Inferior parietal cortex (tissue), 1 donor: ENCODE data around the gene CHIC2.
A peak's percentile ranks its signal among the peaks of the same experiment; 100 is the strongest.

Source experiments
- DNase-seq: peaks from one replicate; pipeline ENCODE4 v3.0.0-alpha.2; 2016; ENCODE audit errors: extremely low spot score

The CHIC2 gene

GRCh38 chr4:54093324-54094240 lies 29.2 kb upstream of the CHIC2 start:
- no peak for DNase-seq

DNA sequence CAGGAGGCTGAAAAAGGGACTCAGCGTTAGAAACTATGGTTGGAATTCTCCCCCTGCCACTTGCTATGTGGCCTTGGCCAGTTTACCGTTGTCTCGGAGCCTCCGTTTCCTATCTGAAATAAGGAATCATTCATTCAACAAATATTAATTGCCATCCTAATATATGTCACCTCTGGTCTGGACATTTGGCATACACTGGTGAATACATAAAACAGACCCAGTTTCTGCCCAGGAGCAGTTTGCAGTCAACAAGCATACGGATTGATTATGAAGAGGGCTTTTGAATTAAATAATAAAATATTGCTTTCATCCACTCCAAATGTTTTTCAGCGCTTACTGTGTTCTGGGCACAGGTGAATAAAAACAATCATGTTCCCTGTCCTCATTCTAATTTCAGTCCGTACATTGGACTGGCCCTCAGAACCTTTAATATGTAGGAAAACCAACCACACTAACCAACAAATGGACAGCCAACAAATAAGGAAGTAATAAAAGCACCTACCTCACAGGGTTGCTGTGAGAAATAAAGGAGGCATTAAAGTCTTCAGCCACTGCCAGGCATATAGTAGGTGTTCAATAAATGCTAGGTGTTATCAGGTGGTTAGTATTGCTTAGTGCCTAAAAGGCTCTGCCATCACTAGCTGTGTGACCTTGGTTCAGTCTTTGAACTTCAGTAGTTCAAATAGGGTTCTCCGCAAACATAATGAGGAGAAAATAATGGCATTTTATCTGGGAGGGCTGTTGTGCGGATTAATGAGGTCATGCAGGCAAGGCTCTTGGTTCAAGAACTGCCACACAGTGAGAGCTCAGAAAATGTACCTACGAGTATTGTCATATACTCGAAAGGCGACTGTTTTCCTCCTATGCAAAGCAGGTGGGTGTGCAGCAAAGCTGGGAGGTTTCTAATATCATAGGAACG lies 28.3 kb upstream of the CHIC2 start:
- no peak for DNase-seq

GRCh38 chr4:54091637-54092404 lies 27.4 kb upstream of the CHIC2 start:
- peak; percentile 82 for DNase-seq

DNA sequence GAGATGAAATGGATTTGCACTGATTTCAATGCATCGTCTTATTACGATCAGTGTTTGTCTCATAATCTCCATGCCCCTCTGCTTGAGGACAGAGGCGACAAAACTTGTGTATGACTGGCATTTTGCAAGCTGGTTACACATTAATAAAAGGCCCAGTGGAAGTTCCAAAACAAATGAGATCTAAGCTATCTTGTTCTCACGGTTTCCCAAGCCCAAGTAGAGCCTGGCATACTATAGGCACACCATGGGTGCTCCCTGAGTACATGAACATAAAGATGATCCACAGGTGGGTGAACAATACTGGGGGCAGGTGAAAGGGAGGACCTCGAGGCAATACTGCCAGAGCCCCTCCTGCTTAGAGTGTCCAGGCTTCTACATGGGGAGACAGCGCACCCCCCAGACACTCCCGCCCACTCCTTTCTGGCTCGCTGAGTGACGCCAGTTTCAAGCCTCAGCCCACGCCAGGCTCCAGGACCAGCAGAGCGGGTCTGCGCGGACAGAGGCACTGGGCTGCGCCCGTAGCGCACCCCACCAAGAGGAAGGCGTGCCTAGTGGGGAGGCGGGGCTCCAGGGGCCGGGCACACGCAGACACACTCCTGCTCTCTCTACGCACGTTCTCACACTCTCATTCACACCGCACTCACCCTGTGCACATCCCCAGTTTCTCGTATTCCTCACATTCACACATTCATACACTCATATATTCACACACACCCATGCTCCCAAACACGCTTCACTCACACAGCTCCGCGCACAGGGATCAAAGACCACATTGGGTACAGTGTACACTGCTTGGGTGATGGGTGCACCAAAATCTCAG lies 26.6 kb upstream of the CHIC2 start:
- no peak for DNase-seq

- no peak for DNase-seq
Measured at GRCh38 chr4:54090404-54090803, 26.0 kb upstream of the CHIC2 start.

DNA sequence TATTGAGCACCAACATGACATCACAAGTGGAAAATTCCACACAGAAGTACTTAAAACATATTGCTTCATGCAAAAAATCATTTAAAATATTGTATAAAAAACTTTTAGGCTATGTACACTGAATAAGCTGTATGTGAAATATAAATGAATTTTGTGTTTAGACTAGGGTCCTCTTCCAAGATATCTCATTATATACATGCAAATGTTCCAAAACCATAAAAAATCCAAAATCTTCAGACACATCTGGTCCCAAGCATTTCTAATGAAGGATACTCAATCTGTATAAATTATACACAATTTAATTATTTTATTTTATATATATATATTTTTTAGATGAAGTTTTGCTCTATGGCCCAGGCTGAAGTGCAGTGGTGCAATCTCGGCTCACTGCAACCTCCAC lies 25.5 kb upstream of the CHIC2 start:
- no peak for DNase-seq

- DNase-seq: peak; percentile 81
Measured at GRCh38 chr4:54085284-54085683, 20.9 kb upstream of the CHIC2 start.

DNA sequence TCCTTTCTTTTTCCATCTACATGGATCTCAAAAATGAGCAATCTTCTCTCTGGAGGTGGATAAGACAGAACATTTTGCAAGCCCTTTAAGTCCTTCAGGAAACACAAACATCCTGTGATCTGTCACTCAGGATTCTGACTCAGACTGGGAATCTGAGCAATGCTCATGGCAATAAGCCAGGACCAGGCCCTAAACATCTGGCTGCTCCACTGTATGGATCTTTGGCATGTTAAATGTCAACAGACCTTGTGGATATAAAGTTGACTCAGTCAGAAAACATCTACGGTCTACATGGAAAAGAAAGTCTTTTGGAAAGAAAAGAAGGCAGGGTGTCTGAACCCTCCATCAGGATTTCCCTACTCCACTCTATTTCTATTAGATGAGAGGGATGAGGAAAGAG lies 17.8 kb upstream of the CHIC2 start:
- DNase-seq: no peak

- DNase-seq: no peak
Measured at GRCh38 chr4:54077812-54078211, 13.4 kb upstream of the CHIC2 start.

- no peak for DNase-seq
Measured at GRCh38 chr4:54076673-54077072, 12.3 kb upstream of the CHIC2 start.

DNA sequence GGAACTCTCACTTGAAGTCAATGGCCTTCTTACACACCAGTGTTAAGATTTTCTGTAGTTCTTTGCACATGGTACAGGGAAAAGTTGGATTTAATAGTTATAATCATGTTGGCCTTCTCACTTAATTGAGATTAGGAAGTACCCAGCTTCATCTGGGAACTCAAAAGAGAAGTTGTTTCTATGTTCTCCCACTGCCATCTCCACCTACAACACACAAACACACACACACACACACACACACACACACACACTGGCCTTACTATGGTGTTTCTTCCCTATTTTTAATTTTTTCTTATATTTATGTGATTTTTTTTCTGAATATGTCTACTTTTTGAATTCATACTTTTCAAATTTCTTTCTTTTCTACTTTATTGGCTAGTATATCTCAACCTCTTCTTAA lies 10.0 kb upstream of the CHIC2 start:
- DNase-seq: no peak

DNA sequence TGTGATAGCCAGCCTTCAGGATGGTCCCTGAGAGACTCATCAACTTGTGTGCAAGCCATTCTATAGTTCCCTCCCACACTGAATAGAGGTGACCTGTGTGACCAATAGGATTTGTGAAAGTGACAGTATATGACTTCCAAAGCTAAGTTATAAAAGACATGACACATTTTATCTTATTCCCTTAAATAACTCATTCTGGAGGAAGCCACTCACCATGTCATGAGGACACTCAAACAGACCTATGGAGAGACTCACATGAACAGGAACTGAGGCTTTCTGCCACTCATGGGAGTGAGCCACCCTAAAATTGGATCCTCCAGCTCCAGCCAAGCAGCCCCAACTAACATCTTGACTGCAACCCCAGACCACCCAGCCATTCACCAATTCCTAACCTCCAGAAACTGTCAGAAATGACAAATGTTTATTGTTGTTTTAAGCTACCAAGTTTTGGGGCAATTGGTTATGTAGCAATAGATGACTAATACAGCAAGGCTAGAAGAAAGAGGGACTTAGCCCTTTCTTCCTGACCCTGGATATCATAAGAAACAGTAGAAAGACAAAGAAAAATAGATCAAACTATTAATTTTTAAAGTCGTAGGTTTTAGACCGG lies 9.0 kb upstream of the CHIC2 start:
- no peak for DNase-seq

DNA sequence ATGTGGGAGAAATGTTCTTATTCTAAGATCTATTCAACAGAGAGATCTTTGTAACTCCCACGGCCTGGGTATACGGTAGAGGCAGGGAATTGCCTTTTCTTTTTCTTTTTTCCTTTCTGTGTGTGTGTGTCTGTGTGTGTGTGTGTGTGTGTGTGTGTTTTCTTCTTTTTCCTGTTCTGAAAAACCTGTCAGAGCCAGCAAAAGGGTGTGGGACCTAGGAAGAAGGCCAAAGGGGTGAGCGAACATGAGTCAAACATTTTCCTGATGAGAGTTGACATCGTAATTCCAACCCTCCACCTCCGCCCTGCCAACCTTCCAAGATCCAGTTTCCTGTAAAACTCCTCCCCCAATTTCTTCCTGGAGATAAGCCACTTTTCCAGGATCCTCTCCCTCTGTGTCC lies 2.8 kb upstream of the CHIC2 start:
- no peak for DNase-seq

GRCh38 chr4:54066718-54067129 lies 2.3 kb upstream of the CHIC2 start:
- DNase-seq: no peak

DNA sequence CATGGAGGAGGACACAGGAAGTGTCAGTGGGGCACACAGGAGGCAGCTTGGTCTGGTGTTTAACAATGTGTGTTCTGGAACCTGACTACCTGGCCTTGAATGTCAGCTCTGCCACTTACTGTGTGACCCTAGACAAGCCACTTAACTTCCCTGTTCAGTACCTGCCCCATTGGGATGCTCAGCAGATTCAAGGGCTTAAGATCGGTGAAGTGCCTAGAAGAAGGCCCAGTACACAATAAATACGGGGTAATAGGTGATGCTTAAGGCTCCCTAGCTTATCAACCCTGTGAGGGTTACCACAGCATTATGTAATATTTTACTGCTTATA lies 1.6 kb upstream of the CHIC2 start:
- no peak for DNase-seq

DNA sequence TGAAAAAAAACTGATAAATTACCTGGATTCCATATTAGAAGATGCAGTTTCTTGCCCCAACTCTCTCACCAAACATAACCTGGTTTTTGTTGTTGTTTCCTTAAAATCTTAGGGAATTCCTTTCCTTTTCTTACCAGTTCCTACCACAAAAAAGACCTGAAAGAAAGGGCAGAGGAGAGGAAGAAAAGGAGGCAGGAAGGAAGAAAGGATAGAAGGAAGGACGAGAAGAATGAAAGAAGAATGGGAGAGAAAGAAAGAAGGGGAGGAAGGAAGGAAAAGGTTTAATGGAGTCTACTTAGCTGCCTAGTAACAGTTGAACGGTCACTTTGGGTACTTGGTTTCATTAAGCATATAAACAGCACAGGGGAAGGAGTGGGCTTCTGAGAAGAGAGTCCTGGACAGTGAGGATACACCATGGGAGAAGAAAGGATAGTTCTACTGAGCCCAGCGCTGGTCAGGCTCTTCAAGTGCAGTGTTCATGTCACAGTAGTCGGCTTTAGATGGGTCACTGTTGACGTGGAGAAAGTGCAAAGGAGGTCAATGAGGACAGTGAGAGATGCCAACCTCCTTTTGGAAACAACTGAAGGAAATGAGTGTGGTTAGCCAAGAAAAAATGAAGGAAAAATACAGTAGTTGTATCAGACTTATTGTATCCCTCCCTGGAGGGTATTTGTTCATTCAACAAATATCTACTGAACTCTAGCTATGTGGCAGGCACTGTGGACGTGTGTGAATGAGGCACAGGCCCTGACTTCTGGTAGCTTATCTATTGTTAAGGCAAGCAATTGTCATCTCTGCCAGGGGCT lies 1.1 kb upstream of the CHIC2 start:
- DNase-seq: no peak

DNA sequence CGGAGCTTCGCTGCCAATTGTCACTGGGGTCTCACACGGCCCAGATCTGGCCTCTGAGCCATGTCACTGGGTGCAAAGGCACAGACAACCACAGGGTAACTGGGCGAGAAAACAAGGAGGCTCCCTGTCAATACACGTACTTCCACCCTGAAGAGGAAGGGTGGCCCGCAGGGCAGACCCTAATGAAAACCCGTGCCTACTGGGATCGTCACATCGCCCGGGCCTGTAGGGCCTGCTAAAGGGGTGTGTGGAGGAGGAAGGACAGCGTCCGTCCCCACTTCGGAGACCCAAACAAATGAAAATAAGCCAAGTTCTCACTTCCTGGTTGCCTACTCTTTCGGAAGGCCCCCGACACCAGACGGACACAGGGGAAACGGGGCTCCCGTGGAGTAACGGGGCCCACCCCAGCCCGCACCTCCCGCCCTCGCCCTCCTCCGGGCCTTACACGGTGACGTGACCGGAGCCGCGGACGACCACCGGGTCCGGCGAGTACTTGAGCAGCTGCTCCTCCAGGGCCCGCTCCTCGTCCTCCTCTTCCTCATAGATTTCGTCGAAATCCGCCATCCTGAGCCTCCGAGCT lies 578 bp downstream of the CHIC2 start:
- DNase-seq: no peak

DNA sequence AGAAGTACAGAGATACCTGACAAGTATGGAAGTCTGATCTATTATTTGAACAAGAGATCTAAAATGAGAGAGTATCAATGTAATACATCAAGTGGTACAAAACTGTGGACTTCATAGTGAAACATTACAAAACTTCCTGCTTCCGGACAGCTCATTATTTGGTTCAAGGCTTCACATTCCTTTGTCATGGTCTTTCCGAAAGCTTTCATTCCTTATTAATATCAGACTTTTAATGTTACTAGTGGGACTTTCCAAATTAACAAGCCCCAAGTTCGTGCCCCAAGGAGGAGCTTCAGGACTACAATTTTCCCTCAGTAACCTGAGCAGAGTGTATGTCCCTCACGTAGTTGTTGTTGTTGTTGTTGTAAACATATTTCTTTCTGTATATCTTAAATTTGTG lies 1.2 kb downstream of the CHIC2 start:
- DNase-seq: no peak

DNA sequence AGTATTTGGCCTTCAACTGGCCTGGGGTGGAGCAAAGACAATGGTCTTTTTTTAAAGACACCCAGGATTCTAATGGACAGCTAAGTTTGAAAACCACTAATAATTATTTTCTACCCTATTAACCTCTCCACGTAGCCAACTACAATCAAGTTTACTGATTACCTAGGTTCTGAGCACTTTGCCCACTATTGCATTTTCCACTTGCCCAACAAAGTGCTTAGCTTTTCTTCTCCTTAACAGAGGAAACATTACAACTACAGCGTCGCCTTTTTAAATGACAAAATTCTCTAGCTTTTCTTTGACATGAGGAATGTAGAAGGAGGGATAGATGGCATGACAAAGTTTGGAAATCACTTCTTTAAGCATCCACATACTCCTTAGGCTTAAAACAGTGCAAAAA lies 2.0 kb downstream of the CHIC2 start:
- no peak for DNase-seq

DNA sequence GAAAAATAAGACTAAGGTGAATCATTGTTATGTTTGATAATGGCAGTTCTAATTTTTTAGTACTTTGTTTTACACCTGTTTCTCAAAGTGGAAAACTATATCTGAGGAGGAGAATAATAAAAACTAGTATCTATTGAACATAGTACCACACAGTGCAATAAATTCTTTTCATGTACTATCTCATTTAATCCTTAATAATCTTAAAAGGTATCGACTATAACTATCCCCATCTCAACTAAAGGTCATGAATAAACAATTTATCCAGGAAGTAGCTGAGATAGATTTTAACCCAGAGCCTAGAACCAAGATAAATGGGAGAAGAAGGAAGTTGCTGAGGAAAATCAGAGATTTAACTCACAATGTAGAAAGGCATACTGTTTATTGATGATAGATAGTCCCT lies 2.5 kb downstream of the CHIC2 start:
- DNase-seq: no peak
